Measurements from ENCODE around the gene GALNT10. TPM values are rescaled to one million over a fixed set of nuclear protein-coding genes. Genes with fewer than 3 reads are reported as not detected.

Gene GALNT10
- total and polyA plus RNA-seq, 2 donors (not counting 1 experiment from before 2014, with no cell fraction given): 18.3 to 35.8 TPM

- Histone ChIP-seq H3K27me3 (ENCODE audit: control insufficient read depth, insufficient read depth, low read length) (no peaks in the 10 kb centered on the region), H3K36me3 (ENCODE audit: control insufficient read depth, insufficient read depth, low read length) (no peaks in the 10 kb centered on the region), H3K27ac (ENCODE audit: insufficient read depth, low read length) (no peak overlapping the region), H3K4me3 (replicated peaks in 1 of 4; ENCODE audit: control extremely low read depth in 1 of 4, insufficient read depth in 1 of 4, low read depth in 3 of 4, low read length in 4 of 4) (no peak overlapping the region), H3K4me1 (ENCODE audit: control insufficient read depth, extremely low read depth, insufficient read depth, low read length) (no peaks in the 10 kb centered on the region), H3K79me2 (ENCODE audit: control insufficient read depth, insufficient read depth, low read length) (no peaks in the 10 kb centered on the region), H3K9ac (ENCODE audit: insufficient read depth, low read length) (no peak overlapping the region), H3K4me2 (ENCODE audit: extremely low read depth, insufficient read depth, low read length) (no peak overlapping the region), H4K20me1 (ENCODE audit: control insufficient read depth, extremely low read depth, insufficient read depth, low read length) (no peaks in the 10 kb centered on the region), H2AFZ (ENCODE audit: low read length) (no peak overlapping the region), H3K9me3 (ENCODE audit: control insufficient read depth, insufficient read depth, low read depth, low read length) (no peaks in the 10 kb centered on the region)
- TF ChIP-seq CTCF (conservative IDR thresholded peaks at IDR 0.05 in 1 of 2, IDR thresholded peaks at IDR 0.05 in 1 of 2; ENCODE audit: low read depth in 1 of 2, low read length in 2 of 2): no peak
- TF ChIP-seq EZH2 (IDR thresholded peaks at IDR 0.05; ENCODE audit: low read length, missing control alignments): no peak
- no peak for DNase-seq (ENCODE audit: low read depth in 2 of 2)
Measured at GRCh38 chr5:154172785-154173184, 17.7 kb upstream of the GALNT10 start.

- Histone ChIP-seq H3K9me3 (ENCODE audit: control insufficient read depth, insufficient read depth, low read depth, low read length) (no peaks in the 10 kb centered on the region), H4K20me1 (ENCODE audit: control insufficient read depth, extremely low read depth, insufficient read depth, low read length) (no peaks in the 10 kb centered on the region), H3K4me2 (ENCODE audit: extremely low read depth, insufficient read depth, low read length) (no peak overlapping the region), H3K4me3 (replicated peaks in 1 of 4; ENCODE audit: control extremely low read depth in 1 of 4, insufficient read depth in 1 of 4, low read depth in 3 of 4, low read length in 4 of 4) (no peak overlapping the region), H3K36me3 (ENCODE audit: control insufficient read depth, insufficient read depth, low read length) (no peaks in the 10 kb centered on the region), H2AFZ (ENCODE audit: low read length) (no peak overlapping the region), H3K27me3 (ENCODE audit: control insufficient read depth, insufficient read depth, low read length) (no peaks in the 10 kb centered on the region), H3K9ac (ENCODE audit: insufficient read depth, low read length) (no peak overlapping the region), H3K27ac (ENCODE audit: insufficient read depth, low read length) (no peak overlapping the region), H3K79me2 (ENCODE audit: control insufficient read depth, insufficient read depth, low read length) (no peaks in the 10 kb centered on the region), H3K4me1 (ENCODE audit: control insufficient read depth, extremely low read depth, insufficient read depth, low read length) (no peaks in the 10 kb centered on the region)
- DNase-seq (ENCODE audit: low read depth in 2 of 2): no peak
- no peak for TF ChIP-seq CTCF (conservative IDR thresholded peaks at IDR 0.05 in 1 of 2, IDR thresholded peaks at IDR 0.05 in 1 of 2; ENCODE audit: low read depth in 1 of 2, low read length in 2 of 2)
- TF ChIP-seq EZH2 (IDR thresholded peaks at IDR 0.05; ENCODE audit: low read length, missing control alignments): no peak
Measured at GRCh38 chr5:154174091-154174490, 16.4 kb upstream of the GALNT10 start.

- peak; percentile 28 to 82 for DNase-seq (ENCODE audit: low read depth in 2 of 2)
- no peak overlapping the region for H2AFZ ChIP-seq (ENCODE audit: low read length)
- no peak overlapping the region for H3K4me2 ChIP-seq (ENCODE audit: extremely low read depth, insufficient read depth, low read length)
- no peaks in the 10 kb centered on the region for H3K9me3 ChIP-seq (ENCODE audit: control insufficient read depth, insufficient read depth, low read depth, low read length)
- no peak overlapping the region for H3K9ac ChIP-seq (ENCODE audit: insufficient read depth, low read length)
- TF ChIP-seq CTCF (conservative IDR thresholded peaks at IDR 0.05 in 1 of 2, IDR thresholded peaks at IDR 0.05 in 1 of 2; ENCODE audit: low read depth in 1 of 2, low read length in 2 of 2): no peak
- TF ChIP-seq EZH2 (IDR thresholded peaks at IDR 0.05; ENCODE audit: low read length, missing control alignments): no peak
- no peaks in the 10 kb centered on the region for H3K27me3 ChIP-seq (ENCODE audit: control insufficient read depth, insufficient read depth, low read length)
- H3K27ac ChIP-seq (ENCODE audit: insufficient read depth, low read length): no peak overlapping the region
- no peak overlapping the region for H3K4me3 ChIP-seq (replicated peaks in 1 of 4; ENCODE audit: control extremely low read depth in 1 of 4, insufficient read depth in 1 of 4, low read depth in 3 of 4, low read length in 4 of 4)
- no peaks in the 10 kb centered on the region for H3K4me1 ChIP-seq (ENCODE audit: control insufficient read depth, extremely low read depth, insufficient read depth, low read length)
- no peaks in the 10 kb centered on the region for H4K20me1 ChIP-seq (ENCODE audit: control insufficient read depth, extremely low read depth, insufficient read depth, low read length)
- H3K79me2 ChIP-seq (ENCODE audit: control insufficient read depth, insufficient read depth, low read length): no peaks in the 10 kb centered on the region
- no peaks in the 10 kb centered on the region for H3K36me3 ChIP-seq (ENCODE audit: control insufficient read depth, insufficient read depth, low read length)
Measured at GRCh38 chr5:154176181-154176580, 14.4 kb upstream of the GALNT10 start.

Data from fibroblast of lung (primary cell).